Calu3 (cell line): ENCODE measurements around the gene UBXN1. TPM values are rescaled to one million over a fixed set of nuclear protein-coding genes. Genes with fewer than 3 reads are reported as not detected.
A peak's percentile ranks its signal among the peaks of the same experiment; 100 is the strongest.
"Not testable (repeated sequence)": the region's sequence is repeated elsewhere in the genome, so short reads cannot be mapped to it uniquely, and the experiment has no call there.

Experiments used
- BruUV-seq: library from RNA; stranded (reverse); fragments of 400-500 nt; replicated peaks from 2 replicates; lab custom pipeline; 2021; lab: Mats Ljungman, UMichigan
- CTCF ChIA-PET: fragments of 300-600 bp; sonication (Branson Sonifier 250); formaldehyde crosslinking; loops from one replicate; lab custom pipeline; 2022; ENCODE audit warnings: antibody characterized with exemption; lab: Charles Lee
- DNase-seq: peaks from one replicate; pipeline ENCODE4 v3.0.0; 2022
- H3K27ac Mint-ChIP-seq: one replicate; pipeline ENCODE4 v1.8.0; 2022; ENCODE audit warnings: mixed read lengths; ENCODE audit not compliant: unreplicated experiment
- H3K27me3 Mint-ChIP-seq: one replicate; pipeline ENCODE4 v1.8.0; 2022; ENCODE audit warnings: mixed read lengths; ENCODE audit not compliant: unreplicated experiment
- H3K36me3 Mint-ChIP-seq: one replicate; pipeline ENCODE4 v1.8.0; 2022; ENCODE audit warnings: mild to moderate bottlenecking, moderate library complexity, mixed read lengths; ENCODE audit not compliant: insufficient read depth, unreplicated experiment
- H3K4me1 Mint-ChIP-seq: one replicate; pipeline ENCODE4 v1.8.0; 2022; ENCODE audit warnings: mild to moderate bottlenecking, low read depth, mixed read lengths; ENCODE audit not compliant: unreplicated experiment
- H3K4me3 Mint-ChIP-seq: one replicate; pipeline ENCODE4 v1.8.0; 2022; ENCODE audit warnings: mild to moderate bottlenecking, low read depth, moderate library complexity, mixed read lengths; ENCODE audit not compliant: unreplicated experiment
- H3K9me3 Mint-ChIP-seq: one replicate; pipeline ENCODE4 v1.8.0; 2022; ENCODE audit warnings: low read depth, mixed read lengths; ENCODE audit not compliant: unreplicated experiment
- CTCF ChIP-seq: fragments of 200-600 bp; IDR thresholded peaks from one replicate; pipeline ENCODE4 v1.8.0; 2022; ENCODE audit warnings: antibody characterized with exemption; ENCODE audit not compliant: unreplicated experiment
- intact Hi-C: fragments of 100-400 bp; cut with micrococcal nuclease; formaldehyde crosslinking; loops from one replicate; pipeline ENCODE4 v1.10.0; 2022; ENCODE audit not compliant: unreplicated experiment
- total RNA-seq: library from RNA; stranded (reverse); gene quantifications from 2 replicates; pipeline ENCODE4 v1.2.3, GENCODE V29; 2022

The UBXN1 gene
- total RNA-seq, 1 experiment from 2014 or later: 91.9 TPM

GRCh38 chr11:62654297-62654696 is 24.6 kb downstream of the UBXN1 start:
- DNase-seq: no peak
- intact Hi-C loops: no loop called here
- CTCF ChIA-PET: no interaction called here

GRCh38 chr11:62652161-62653006 is 26.5 kb downstream of the UBXN1 start:
- H3K9me3 Mint-ChIP-seq: no peaks in the 10 kb centered on the region
- TF ChIP-seq CTCF: no peak
- H3K27ac Mint-ChIP-seq: peak overlapping the region; percentile 75
- H3K27me3 Mint-ChIP-seq: no peaks in the 10 kb centered on the region
- no peak for DNase-seq
- H3K36me3 Mint-ChIP-seq: peaks cover 29% of the 10 kb centered on the region
- intact Hi-C loops: no loop called here
- TSS peak; percentile 73 for BruUV-seq
- H3K4me1 Mint-ChIP-seq: peaks cover 16% of the 10 kb centered on the region
- peak overlapping the region; percentile 93 for H3K4me3 Mint-ChIP-seq
- CTCF ChIA-PET: interaction anchor here (0.7 to 1.0 kb wide), 3 partner anchors 12 to 439 kb away, joined by 3 to 6 read pairs (median 3); partner anchors contain the start of genes C11orf98 and CSKMT

More at GRCh38 chr11:62654297-62654696, 24.6 kb downstream of the UBXN1 start:
- H3K9me3 Mint-ChIP-seq: no peaks in the 10 kb centered on the region
- peaks cover 16% of the 10 kb centered on the region for H3K4me1 Mint-ChIP-seq
- no peaks in the 10 kb centered on the region for H3K27me3 Mint-ChIP-seq
- no peak overlapping the region for H3K27ac Mint-ChIP-seq
- TF ChIP-seq CTCF: no peak
- peaks cover 13% of the 10 kb centered on the region for H3K36me3 Mint-ChIP-seq
- no TSS peak for BruUV-seq
- H3K4me3 Mint-ChIP-seq: no peak overlapping the region

GRCh38 chr11:62650283-62650682 is 28.6 kb downstream of the UBXN1 start:
- DNase-seq, BruUV-seq, H3K4me3 Mint-ChIP-seq, H3K27ac Mint-ChIP-seq, H3K9me3 Mint-ChIP-seq, intact Hi-C loops, H3K27me3 Mint-ChIP-seq, CTCF ChIA-PET: not testable (repeated sequence)
- Mint-ChIP-seq H3K4me1 (peaks cover 16% of the 10 kb centered on the region), H3K36me3 (peaks cover 48% of the 10 kb centered on the region)

GRCh38 chr11:62649486-62649885 is 29.4 kb downstream of the UBXN1 start:
- CTCF ChIA-PET: interaction anchor here (0.6 kb wide), 1 partner anchor 71 kb away, joined by 3 read pairs; no protein-coding TSS in a partner anchor
- Mint-ChIP-seq H3K27ac (no peak overlapping the region), H3K9me3 (no peaks in the 10 kb centered on the region), H3K36me3 (peaks cover 54% of the 10 kb centered on the region), H3K27me3 (no peaks in the 10 kb centered on the region), H3K4me1 (peaks cover 16% of the 10 kb centered on the region), H3K4me3 (no peak overlapping the region)
- no peak for TF ChIP-seq CTCF
- BruUV-seq: no TSS peak
- DNase-seq: no peak
- intact Hi-C loops: no loop called here
